Activated B cell treated with CpG ODN at 0.5 μM for 24 hours (primary cell): ENCODE measurements around the gene MEF2C. TPM values are rescaled to one million over a fixed set of nuclear protein-coding genes. Genes with fewer than 3 reads are reported as not detected.
A peak's percentile ranks its signal among the peaks of the same experiment; 100 is the strongest.

Experiments
- ATAC-seq: fragments of 200-7000 bp; cut with Tn5 transposase; one replicate; pipeline ENCODE4 v1.10.0; 2021; ENCODE audit warnings: low read depth, mild to moderate bottlenecking, moderate library complexity
- CTCF ChIA-PET: fragments of 350-600 bp; sonication (Branson Sonifier 250); formaldehyde crosslinking; loops from one replicate; lab custom pipeline; 2021; ENCODE audit warnings: antibody characterized with exemption; lab: Charles Lee
- POLR2A ChIA-PET: fragments of 350-600 bp; sonication (Branson Sonifier 250); formaldehyde crosslinking; loops from one replicate; lab custom pipeline; 2021; ENCODE audit warnings: antibody characterized with exemption; lab: Charles Lee
- DNase-seq: peaks from one replicate; pipeline ENCODE4 v3.0.0; 2022
- H3K27ac Mint-ChIP-seq: one replicate; pipeline ENCODE4 v1.8.0; 2020; ENCODE audit warnings: mixed read lengths
- H3K27me3 Mint-ChIP-seq: one replicate; pipeline ENCODE4 v1.8.0; 2021; ENCODE audit warnings: mixed read lengths
- H3K36me3 Mint-ChIP-seq: one replicate; pipeline ENCODE4 v1.8.0; 2021; ENCODE audit warnings: low read depth, mixed read lengths
- H3K4me1 Mint-ChIP-seq: one replicate; pipeline ENCODE4 v1.8.0; 2021; ENCODE audit warnings: mixed read lengths
- H3K4me3 Mint-ChIP-seq: one replicate; pipeline ENCODE4 v1.8.0; 2020; ENCODE audit warnings: mild to moderate bottlenecking, mixed read lengths
- H3K9me3 Mint-ChIP-seq: one replicate; pipeline ENCODE4 v1.8.0; 2020; ENCODE audit warnings: mixed read lengths
- CTCF ChIP-seq: fragments of 200-600 bp; IDR thresholded peaks from one replicate; pipeline ENCODE4 v1.8.0; 2022; ENCODE audit warnings: antibody characterized with exemption, mild to moderate bottlenecking
- intact Hi-C: fragments of 100-400 bp; cut with micrococcal nuclease; formaldehyde crosslinking; loops from one replicate; pipeline ENCODE4 v1.15.1; 2024
- total RNA-seq: library from RNA; stranded (reverse); gene quantifications from 2 replicates; pipeline ENCODE4 v1.2.3, GENCODE V29; 2022

Gene MEF2C
- total RNA-seq, 1 donor from 2014 or later = 359 TPM

- no peak for TF ChIP-seq CTCF
- H3K27me3 Mint-ChIP-seq = peaks cover 61% of the 10 kb centered on the region
- H3K9me3 Mint-ChIP-seq = no peaks in the 10 kb centered on the region
- no peaks in the 10 kb centered on the region for H3K36me3 Mint-ChIP-seq
- peak overlapping the region; percentile 24 for H3K4me3 Mint-ChIP-seq
- CTCF ChIA-PET = interaction anchor here (0.6 to 4.4 kb wide), 7 partner anchors 10 to 937 kb away, joined by 4 to 28 read pairs (median 10); no protein-coding TSS in a partner anchor
- POLR2A ChIA-PET = interaction anchor here (0.5 kb wide), 1 partner anchor 909 kb away, joined by 4 read pairs; no protein-coding TSS in a partner anchor
- DNase-seq (peak; percentile 74), ATAC-seq (peak; percentile 74)
- intact Hi-C loops = loop anchor here (1.0 kb wide), 1 partner anchor 899 kb away; no protein-coding TSS in a partner anchor
- H3K4me1 Mint-ChIP-seq = peaks cover 12% of the 10 kb centered on the region
- no peak overlapping the region for H3K27ac Mint-ChIP-seq
These were observed 202.5 kb downstream of the MEF2C start for GRCh38 chr5:88680253-88681132.

GRCh38 chr5:88679638-88680037, 203.3 kb downstream of the MEF2C start:
- no peaks in the 10 kb centered on the region for H3K36me3 Mint-ChIP-seq
- ATAC-seq = no peak
- no peak for DNase-seq
- ChIA-PET CTCF (interaction anchor here (0.6 to 4.4 kb wide), 6 partner anchors 11 to 938 kb away, joined by 4 to 28 read pairs (median 8); no protein-coding TSS in a partner anchor), POLR2A (no interaction called here)
- H3K27ac Mint-ChIP-seq = peak overlapping the region; percentile 3
- H3K9me3 Mint-ChIP-seq = no peaks in the 10 kb centered on the region
- TF ChIP-seq CTCF = no peak
- peaks cover 65% of the 10 kb centered on the region for H3K27me3 Mint-ChIP-seq
- H3K4me1 Mint-ChIP-seq = peaks cover 17% of the 10 kb centered on the region
- H3K4me3 Mint-ChIP-seq = no peak overlapping the region
- intact Hi-C loops = loop anchor here (1.0 to 10.0 kb wide), 4 partner anchors 412 to 1265 kb away; partner anchors contain the start of genes CCNH and TMEM161B

- POLR2A ChIA-PET = no interaction called here
- intact Hi-C loops = loop anchor here (5.0 to 10.0 kb wide), 3 partner anchors 412 to 1264 kb away; partner anchors contain the start of genes CCNH and TMEM161B
These were observed 204.1 kb downstream of the MEF2C start for GRCh38 chr5:88678770-88679381.

GRCh38 chr5:88677943-88678769, 204.8 kb downstream of the MEF2C start:
- CTCF ChIA-PET = interaction anchor here (4.4 kb wide), 1 partner anchor 12 kb away, joined by 28 read pairs; no protein-coding TSS in a partner anchor
- no peak for TF ChIP-seq CTCF
- Mint-ChIP-seq H3K9me3 (no peaks in the 10 kb centered on the region), H3K4me3 (no peak overlapping the region), H3K27me3 (peaks cover 62% of the 10 kb centered on the region), H3K36me3 (peaks cover 2% of the 10 kb centered on the region), H3K27ac (no peak overlapping the region), H3K4me1 (peaks cover 22% of the 10 kb centered on the region)
- intact Hi-C loops = loop anchor here (5.0 to 10.0 kb wide), 3 partner anchors 411 to 1263 kb away; partner anchors contain the start of genes CCNH and TMEM161B
- POLR2A ChIA-PET = no interaction called here
- ATAC-seq (no peak), DNase-seq (no peak)

More at GRCh38 chr5:88678770-88679381, 204.1 kb downstream of the MEF2C start:
- DNase-seq (no peak), ATAC-seq (no peak)
- H3K4me1 Mint-ChIP-seq = peaks cover 21% of the 10 kb centered on the region
- H3K9me3 Mint-ChIP-seq = no peaks in the 10 kb centered on the region
- H3K27me3 Mint-ChIP-seq = peaks cover 62% of the 10 kb centered on the region
- H3K36me3 Mint-ChIP-seq = no peaks in the 10 kb centered on the region
- TF ChIP-seq CTCF = no peak
- no peak overlapping the region for H3K4me3 Mint-ChIP-seq
- CTCF ChIA-PET = interaction anchor here (4.4 kb wide), 1 partner anchor 11 kb away, joined by 28 read pairs; no protein-coding TSS in a partner anchor
- no peak overlapping the region for H3K27ac Mint-ChIP-seq
